MM.1S (cell line): ENCODE results near the gene SNX15.

ENCODE experiments used
- DNase-seq: peaks from one replicate; pipeline ENCODE4 v3.0.0-alpha.2; 2015
- H2AFZ ChIP-seq: fragments of 300-600 bp; sonication (generic); 2 replicates; pipeline ENCODE4 v1.6.0; 2016; ENCODE audit warnings: antibody characterized with exemption, low read length
- H3F3A ChIP-seq: fragments of 300-600 bp; sonication (generic); 2 replicates; pipeline ENCODE4 v1.6.1; 2016; ENCODE audit warnings: mild to moderate bottlenecking, antibody characterized with exemption, low read length, moderate library complexity, mixed read lengths; ENCODE audit not compliant: insufficient read depth
- H3K27ac ChIP-seq: fragments of 300-600 bp; sonication (generic); 2 replicates; pipeline ENCODE4 v1.5.1; 2016; ENCODE audit warnings: mild to moderate bottlenecking, low read length
- H3K27me3 ChIP-seq: fragments of 300-600 bp; sonication (generic); replicated peaks from 2 replicates; pipeline ENCODE4 v1.6.0; 2016; ENCODE audit warnings: low read length; ENCODE audit not compliant: insufficient read depth
- H3K36me3 ChIP-seq: fragments of 300-600 bp; sonication (generic); replicated peaks from 2 replicates; pipeline ENCODE4 v1.6.1; 2016; ENCODE audit warnings: mild to moderate bottlenecking, low read length, mixed read lengths; ENCODE audit not compliant: insufficient read depth
- H3K4me1 ChIP-seq: fragments of 300-600 bp; sonication (generic); 2 replicates; pipeline ENCODE4 v1.6.1; 2016; ENCODE audit warnings: low read length, mixed read lengths
- H3K4me2 ChIP-seq: fragments of 300-600 bp; sonication (generic); 2 replicates; pipeline ENCODE4 v1.6.0; 2016; ENCODE audit warnings: low read depth, low read length
- H3K4me3 ChIP-seq: fragments of 300-600 bp; sonication (generic); 2 replicates; pipeline ENCODE4 v1.5.1; 2016; ENCODE audit warnings: low read length, mixed read lengths
- H3K79me2 ChIP-seq: fragments of 300-600 bp; sonication (generic); 2 replicates; pipeline ENCODE4 v1.6.1; 2016; ENCODE audit warnings: mixed run types, low read length, mixed read lengths
- H3K9ac ChIP-seq: fragments of 300-600 bp; sonication (generic); 2 replicates; pipeline ENCODE4 v1.6.1; 2016; ENCODE audit warnings: low read length, mixed read lengths
- H3K9me2 ChIP-seq: fragments of 300-600 bp; sonication (generic); replicated peaks from 2 replicates; pipeline ENCODE4 v1.6.1; 2016; ENCODE audit warnings: mild to moderate bottlenecking, low read length, mixed read lengths; ENCODE audit not compliant: insufficient read depth
- H3K9me3 ChIP-seq: fragments of 300-600 bp; sonication (generic); replicated peaks from 2 replicates; pipeline ENCODE4 v1.6.1; 2016; ENCODE audit warnings: mild to moderate bottlenecking, low read length, mixed read lengths; ENCODE audit not compliant: insufficient read depth
- H4K20me1 ChIP-seq: fragments of 300-600 bp; sonication (generic); 2 replicates; pipeline ENCODE4 v1.6.1; 2016; ENCODE audit warnings: mild to moderate bottlenecking, low read length, moderate library complexity, mixed read lengths; ENCODE audit not compliant: insufficient read depth
- EZH2 ChIP-seq: fragments of 300-600 bp; sonication (generic); optimal IDR thresholded peaks from 2 replicates; pipeline ENCODE3; 2017; ENCODE audit warnings: low read depth, mild to moderate bottlenecking, antibody characterized with exemption, low read length, mixed read lengths
- EZH2phosphoT487 ChIP-seq: fragments of 300-600 bp; sonication (generic); IDR thresholded peaks from 2 replicates; pipeline ENCODE4 v1.6.1; 2018; ENCODE audit warnings: antibody characterized with exemption, low read length
- TF ChIP-seq, protein P1 (sequence below): fragments of 300-600 bp; sonication (generic); IDR thresholded peaks from 2 replicates; pipeline ENCODE4 v1.5.1; 2016; ENCODE audit warnings: antibody characterized with exemption, low read length, mixed read lengths

The SNX15 gene

DNA sequence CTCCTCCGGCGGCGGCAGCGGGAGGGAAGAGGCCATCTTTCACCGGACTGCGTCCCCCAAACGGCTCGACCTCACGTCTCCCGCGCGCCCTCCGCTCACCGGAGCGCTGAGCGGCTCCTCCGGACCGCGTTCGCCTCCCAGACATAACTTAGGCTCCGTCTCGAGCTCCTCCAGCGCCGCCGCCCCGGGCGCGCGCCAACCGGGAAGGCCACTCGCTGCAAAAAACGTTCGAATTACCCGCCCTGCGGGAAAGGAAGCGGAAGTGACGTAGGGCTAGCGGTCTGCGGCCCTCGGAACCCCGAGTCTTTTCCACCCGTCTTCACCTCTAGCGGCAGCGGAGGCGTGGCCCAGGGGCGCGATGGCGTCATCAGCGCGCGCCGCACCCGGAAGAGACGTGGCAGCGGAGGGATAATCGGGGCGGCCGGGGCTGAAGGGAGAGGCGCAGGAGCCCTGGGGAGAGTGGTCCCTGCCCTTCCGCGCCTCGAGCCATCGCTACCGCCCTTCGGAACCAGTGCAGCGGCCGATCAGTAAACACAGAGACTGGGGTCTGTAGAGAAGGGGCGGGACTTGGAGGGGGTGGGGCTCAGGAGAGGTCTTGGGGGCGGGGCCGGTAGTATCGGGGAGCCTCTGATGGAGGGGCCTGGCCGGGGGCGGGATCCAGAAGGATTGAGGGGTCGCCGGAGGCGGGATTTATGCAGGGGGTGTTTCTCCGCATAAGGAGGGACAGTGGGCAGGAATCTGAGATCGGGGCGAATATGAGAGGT lies 56.8 kb downstream of the SNX15 start, which contains the start of the genes CDCA5 and ZFPL1:
TSS of gene CDCA5 (minus strand) at position 207 of the 764 bp plus-strand sequence. CDS start at position 145, 62 bp downstream.
TSS of gene ZFPL1 (plus strand) at position 389 of the 764 bp plus-strand sequence. CDS start 477 bp downstream, outside the sequence.
- Histone ChIP-seq H3K79me2 (peaks cover 86% of the 10 kb centered on the region), H3K9me3 (no peaks in the 10 kb centered on the region), H2AFZ (peak within 1 kb of the TSS; percentile 71), H3K4me2 (peak within 1 kb of the TSS; percentile 92), H3F3A (peaks cover 30% of the 10 kb centered on the region), H3K36me3 (peaks cover 3% of the 10 kb centered on the region; the same call in 1 of the 2 replicates), H3K27ac (peak within 1 kb of the TSS; percentile 74), H3K9ac (peak within 1 kb of the TSS; percentile 88), H3K9me2 (no peaks in the 10 kb centered on the region), H3K4me3 (peak within 1 kb of the TSS; percentile 84), H3K27me3 (no peaks in the 10 kb centered on the region), H4K20me1 (no peaks in the 10 kb centered on the region), H3K4me1 (peaks cover 57% of the 10 kb centered on the region)
- peak; percentile 97 for DNase-seq
- TF ChIP-seq EZH2 = no peak
- TF ChIP-seq EZH2phosphoT487 = no peak
- TF ChIP-seq, protein P1, sequence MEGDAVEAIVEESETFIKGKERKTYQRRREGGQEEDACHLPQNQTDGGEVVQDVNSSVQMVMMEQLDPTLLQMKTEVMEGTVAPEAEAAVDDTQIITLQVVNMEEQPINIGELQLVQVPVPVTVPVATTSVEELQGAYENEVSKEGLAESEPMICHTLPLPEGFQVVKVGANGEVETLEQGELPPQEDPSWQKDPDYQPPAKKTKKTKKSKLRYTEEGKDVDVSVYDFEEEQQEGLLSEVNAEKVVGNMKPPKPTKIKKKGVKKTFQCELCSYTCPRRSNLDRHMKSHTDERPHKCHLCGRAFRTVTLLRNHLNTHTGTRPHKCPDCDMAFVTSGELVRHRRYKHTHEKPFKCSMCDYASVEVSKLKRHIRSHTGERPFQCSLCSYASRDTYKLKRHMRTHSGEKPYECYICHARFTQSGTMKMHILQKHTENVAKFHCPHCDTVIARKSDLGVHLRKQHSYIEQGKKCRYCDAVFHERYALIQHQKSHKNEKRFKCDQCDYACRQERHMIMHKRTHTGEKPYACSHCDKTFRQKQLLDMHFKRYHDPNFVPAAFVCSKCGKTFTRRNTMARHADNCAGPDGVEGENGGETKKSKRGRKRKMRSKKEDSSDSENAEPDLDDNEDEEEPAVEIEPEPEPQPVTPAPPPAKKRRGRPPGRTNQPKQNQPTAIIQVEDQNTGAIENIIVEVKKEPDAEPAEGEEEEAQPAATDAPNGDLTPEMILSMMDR = no peak

- peaks cover 79% of the 10 kb centered on the region for H3K79me2 ChIP-seq
- TF ChIP-seq EZH2phosphoT487 = no peak
- no peak for TF ChIP-seq EZH2
- TF ChIP-seq, protein P1 = no peak
- H3K27me3 ChIP-seq = no peaks in the 10 kb centered on the region
- H3K36me3 ChIP-seq = peaks cover 3% of the 10 kb centered on the region; the same call in 1 of the 2 replicates
- no peaks in the 10 kb centered on the region for H4K20me1 ChIP-seq
- H3K9me3 ChIP-seq = no peaks in the 10 kb centered on the region
- H2AFZ ChIP-seq = 0 out of 2 replicates have a peak overlapping the region, but pooled peaks have one; percentile 71
- H3K9ac ChIP-seq = peak overlapping the region; percentile 88
- H3K4me1 ChIP-seq = peaks cover 57% of the 10 kb centered on the region
- peak overlapping the region; percentile 74; the same call in 1 of the 2 replicates for H3K27ac ChIP-seq
- H3K9me2 ChIP-seq = no peaks in the 10 kb centered on the region
- peak overlapping the region; percentile 84 for H3K4me3 ChIP-seq
- DNase-seq = no peak
- peak overlapping the region; percentile 92 for H3K4me2 ChIP-seq
- peaks cover 32% of the 10 kb centered on the region for H3F3A ChIP-seq
These were observed 57.5 kb downstream of the SNX15 start for GRCh38 chr11:65084598-65085375.

DNA sequence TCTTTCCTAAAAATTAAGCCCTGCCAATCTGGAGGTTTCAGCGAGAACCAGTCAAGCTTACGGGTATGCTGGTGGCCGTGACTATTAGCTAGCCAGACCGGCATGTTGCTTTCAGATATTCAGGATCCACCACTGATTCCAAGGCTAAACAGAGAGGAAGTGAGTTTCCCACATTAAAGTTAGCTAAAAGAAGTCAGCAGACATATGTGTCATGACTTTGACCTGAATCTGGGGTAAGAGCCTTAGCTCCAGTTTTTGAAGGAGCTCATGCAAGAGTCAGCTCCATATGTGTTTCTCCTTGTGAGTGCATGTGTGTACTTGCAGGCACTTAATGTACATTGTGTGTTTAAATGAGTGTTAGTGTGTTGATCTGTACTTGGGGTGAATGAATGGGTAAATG lies 58.2 kb downstream of the SNX15 start:
- H3K4me3 ChIP-seq = 0 out of 2 replicates have a peak overlapping the region, but pooled peaks have one; percentile 84
- H2AFZ ChIP-seq = no peak overlapping the region
- H3K4me1 ChIP-seq = peaks cover 63% of the 10 kb centered on the region
- no peak for DNase-seq
- no peak overlapping the region for H3K27ac ChIP-seq
- peaks cover 39% of the 10 kb centered on the region for H3F3A ChIP-seq
- no peaks in the 10 kb centered on the region for H3K9me3 ChIP-seq
- H3K9ac ChIP-seq = no peak overlapping the region
- H3K4me2 ChIP-seq = peak overlapping the region; percentile 92; the same call in 1 of the 2 replicates
- peaks cover 74% of the 10 kb centered on the region for H3K79me2 ChIP-seq
- no peaks in the 10 kb centered on the region for H3K9me2 ChIP-seq
- TF ChIP-seq, protein P1 = no peak
- H4K20me1 ChIP-seq = no peaks in the 10 kb centered on the region
- no peaks in the 10 kb centered on the region for H3K27me3 ChIP-seq
- H3K36me3 ChIP-seq = peaks cover 3% of the 10 kb centered on the region; the same call in 1 of the 2 replicates
